Mesothelial cell of epicardium (in vitro differentiated cells): ENCODE results near the gene ADH6. TPM values are rescaled to one million over a fixed set of nuclear protein-coding genes. Genes with fewer than 3 reads are reported as not detected.
"Not testable (repeated sequence)": the region's sequence is repeated elsewhere in the genome, so short reads cannot be mapped to it uniquely, and the experiment has no call there.

ENCODE experiments used
- DNase-seq, 2 experiments: peaks; one replicate each; pipeline ENCODE4 v3.0.0; 2021; ENCODE audit warnings: low spot score in 2 of 2; ENCODE audit not compliant: unreplicated experiment in 2 of 2
- H3K27ac Mint-ChIP-seq: 2 replicates; pipeline ENCODE4 v1.8.0; 2021; ENCODE audit warnings: mixed read lengths
- H3K27me3 Mint-ChIP-seq: 2 replicates; pipeline ENCODE4 v1.8.0; 2021; ENCODE audit warnings: low read depth, mixed read lengths
- H3K36me3 Mint-ChIP-seq: 2 replicates; pipeline ENCODE4 v1.8.0; 2021; ENCODE audit warnings: mixed read lengths
- H3K4me1 Mint-ChIP-seq: 2 replicates; pipeline ENCODE4 v1.8.0; 2021; ENCODE audit warnings: mixed read lengths
- H3K4me3 Mint-ChIP-seq: 2 replicates; pipeline ENCODE4 v1.8.0; 2021; ENCODE audit warnings: mild to moderate bottlenecking, moderate library complexity, mixed read lengths
- H3K9me3 Mint-ChIP-seq: 2 replicates; pipeline ENCODE4 v1.8.0; 2021; ENCODE audit warnings: mixed read lengths
- CTCF ChIP-seq: fragments of 200-600 bp; sonication (generic); IDR thresholded peaks from one replicate; pipeline ENCODE4 v1.5.0; 2021; ENCODE audit warnings: antibody characterized with exemption; ENCODE audit not compliant: unreplicated experiment
- total RNA-seq: library from RNA; stranded (reverse); gene quantifications from 3 replicates; pipeline ENCODE4 v1.2.1, GENCODE V29; 2021

ADH6 gene
- total RNA-seq, 1 donor from 2014 or later = not detected

DNA sequence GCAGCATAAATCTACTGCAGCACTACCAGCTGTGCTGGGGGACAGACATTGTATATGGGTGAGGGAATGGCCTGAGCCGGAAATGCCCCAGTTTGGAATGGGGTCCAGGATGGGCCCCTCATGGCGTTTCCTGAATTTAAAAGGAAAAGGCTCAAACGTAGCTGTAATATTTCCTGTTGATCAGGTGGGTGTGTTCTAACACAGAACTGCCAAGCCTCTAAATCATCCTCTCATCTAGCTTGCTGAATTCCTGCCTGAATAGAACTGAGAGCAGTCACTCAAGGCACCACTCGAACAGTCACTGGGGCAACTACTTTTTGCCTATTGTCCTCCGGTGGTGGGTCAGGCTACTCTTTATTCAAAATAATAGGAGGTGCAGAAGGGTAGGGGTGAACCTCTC is 28.7 kb downstream of the ADH6 start:
- H3K9me3 Mint-ChIP-seq = peaks cover 47% of the 10 kb centered on the region
- DNase-seq = no peak
- TF ChIP-seq CTCF = no peak
- H3K4me3 Mint-ChIP-seq = no peak overlapping the region
- H3K27me3 Mint-ChIP-seq = no peaks in the 10 kb centered on the region
- H3K27ac Mint-ChIP-seq = no peak overlapping the region
- H3K4me1 Mint-ChIP-seq = peaks cover 4% of the 10 kb centered on the region
- peaks cover 43% of the 10 kb centered on the region for H3K36me3 Mint-ChIP-seq

DNA sequence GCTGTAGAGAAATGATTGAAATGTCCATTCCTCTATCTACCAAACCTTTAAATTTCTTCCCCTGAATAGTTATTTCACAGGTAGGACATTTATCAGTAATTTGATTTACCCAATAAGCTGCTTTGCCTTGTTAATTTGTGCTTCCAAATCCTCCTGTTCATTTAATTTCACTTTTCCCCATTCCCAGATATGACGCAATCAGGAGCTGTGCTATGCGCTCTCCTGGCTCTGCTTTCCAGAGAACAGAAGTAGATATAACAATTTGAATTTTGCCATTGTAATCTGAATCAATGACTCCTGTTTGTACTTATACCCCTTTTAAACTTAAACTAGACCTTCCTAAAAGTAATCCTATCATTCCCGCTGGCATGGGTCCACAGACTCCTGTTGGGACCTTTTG is 29.1 kb downstream of the ADH6 start:
- not testable (repeated sequence) for H3K27ac Mint-ChIP-seq, H3K27me3 Mint-ChIP-seq, H3K4me3 Mint-ChIP-seq, H3K4me1 Mint-ChIP-seq, DNase-seq
- peaks cover 51% of the 10 kb centered on the region for H3K9me3 Mint-ChIP-seq
- H3K36me3 Mint-ChIP-seq = peaks cover 47% of the 10 kb centered on the region

GRCh38 chr4:99186029-99186428 is 33.0 kb downstream of the ADH6 start:
- Mint-ChIP-seq H3K4me3 (no peak overlapping the region), H3K36me3 (peaks cover 37% of the 10 kb centered on the region), H3K4me1 (peaks cover 4% of the 10 kb centered on the region), H3K27me3 (no peaks in the 10 kb centered on the region), H3K27ac (no peak overlapping the region), H3K9me3 (peaks cover 55% of the 10 kb centered on the region)
- no peak for DNase-seq
- TF ChIP-seq CTCF = no peak

GRCh38 chr4:99185581-99185980 is 33.5 kb downstream of the ADH6 start:
- Mint-ChIP-seq H3K4me3 (no peak overlapping the region), H3K36me3 (peaks cover 33% of the 10 kb centered on the region), H3K27ac (no peak overlapping the region), H3K9me3 (peaks cover 51% of the 10 kb centered on the region), H3K27me3 (no peaks in the 10 kb centered on the region), H3K4me1 (peaks cover 4% of the 10 kb centered on the region)
- no peak for DNase-seq
- TF ChIP-seq CTCF = no peak

GRCh38 chr4:99180382-99181070 is 38.5 kb downstream of the ADH6 start:
- H3K27ac Mint-ChIP-seq = no peak overlapping the region
- no peaks in the 10 kb centered on the region for H3K4me1 Mint-ChIP-seq
- TF ChIP-seq CTCF = no peak
- H3K36me3 Mint-ChIP-seq = peaks cover 34% of the 10 kb centered on the region
- no peaks in the 10 kb centered on the region for H3K27me3 Mint-ChIP-seq
- DNase-seq = no peak
- peaks cover 41% of the 10 kb centered on the region for H3K9me3 Mint-ChIP-seq
- H3K4me3 Mint-ChIP-seq = no peak overlapping the region

DNA sequence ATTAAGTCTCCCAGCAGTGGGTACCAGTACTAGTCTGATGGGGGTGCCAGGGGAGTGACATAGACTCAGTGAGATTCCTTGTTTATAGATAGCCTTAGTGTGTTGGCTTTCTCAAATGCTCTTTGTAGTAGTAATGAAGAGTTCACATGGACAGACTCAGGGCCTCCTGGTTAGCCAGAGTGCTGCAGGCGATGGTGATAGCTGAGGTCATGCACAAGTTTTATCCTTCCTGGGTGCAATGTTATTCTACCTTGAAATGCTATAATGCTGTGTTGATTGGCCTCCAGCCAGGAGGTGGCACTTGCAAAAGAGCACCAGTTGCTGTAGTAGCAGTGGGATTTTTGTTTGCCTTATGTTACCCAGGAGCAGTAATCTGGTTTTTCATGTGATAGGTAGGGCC is 39.4 kb downstream of the ADH6 start:
- Mint-ChIP-seq H3K27ac (no peak overlapping the region), H3K27me3 (no peaks in the 10 kb centered on the region)
- TF ChIP-seq CTCF = no peak

More for the DNA sequence above, 39.4 kb downstream of the ADH6 start:
- H3K4me3 Mint-ChIP-seq = no peak overlapping the region
- H3K4me1 Mint-ChIP-seq = no peaks in the 10 kb centered on the region
- peaks cover 39% of the 10 kb centered on the region for H3K9me3 Mint-ChIP-seq
- DNase-seq = no peak
- peaks cover 32% of the 10 kb centered on the region for H3K36me3 Mint-ChIP-seq
